ENCODE measurements around the gene VAV3.
"Not testable (repeated sequence)": the region's sequence is repeated elsewhere in the genome, so short reads cannot be mapped to it uniquely, and the experiment has no call there.

VAV3 gene

DNA sequence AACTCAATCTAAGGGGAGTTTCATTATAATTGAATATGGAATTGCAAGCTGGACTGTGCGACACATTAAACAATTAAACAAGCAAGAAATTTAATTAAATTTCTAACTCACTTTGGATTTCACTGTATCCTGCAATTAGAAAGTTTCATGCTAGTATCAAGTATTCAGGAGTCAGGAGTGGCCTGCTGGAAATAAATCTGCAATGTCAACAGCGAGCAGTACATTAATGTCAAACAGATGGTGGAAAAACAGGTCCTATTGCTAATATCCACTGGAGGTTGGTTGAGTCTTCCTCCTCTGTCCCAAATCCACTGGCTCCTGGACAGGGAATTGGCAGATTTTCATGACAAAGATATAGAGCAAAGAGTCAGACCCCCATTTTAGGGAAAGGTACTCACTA lies 237.1 kb downstream of the VAV3 start:
- DNase-seq, result no peak

DNA sequence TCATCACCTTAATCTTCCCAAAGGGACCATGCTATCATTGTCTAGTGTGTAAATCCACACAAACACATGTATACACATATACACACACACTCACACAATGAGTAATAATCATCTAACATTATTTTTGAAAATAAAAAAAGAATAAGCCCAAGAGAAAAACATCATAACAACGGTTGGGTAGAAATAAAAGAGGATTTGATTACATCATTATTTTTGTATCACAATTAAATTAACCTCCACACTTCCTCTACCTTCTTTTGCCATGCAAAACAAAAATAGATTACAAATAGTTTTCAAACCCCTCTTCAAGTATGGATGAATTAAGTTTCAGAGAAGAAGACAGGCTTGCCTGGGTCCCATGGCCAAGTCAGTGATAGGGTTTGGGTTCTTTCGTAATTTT lies 238.1 kb downstream of the VAV3 start:
- no peak for DNase-seq

DNA sequence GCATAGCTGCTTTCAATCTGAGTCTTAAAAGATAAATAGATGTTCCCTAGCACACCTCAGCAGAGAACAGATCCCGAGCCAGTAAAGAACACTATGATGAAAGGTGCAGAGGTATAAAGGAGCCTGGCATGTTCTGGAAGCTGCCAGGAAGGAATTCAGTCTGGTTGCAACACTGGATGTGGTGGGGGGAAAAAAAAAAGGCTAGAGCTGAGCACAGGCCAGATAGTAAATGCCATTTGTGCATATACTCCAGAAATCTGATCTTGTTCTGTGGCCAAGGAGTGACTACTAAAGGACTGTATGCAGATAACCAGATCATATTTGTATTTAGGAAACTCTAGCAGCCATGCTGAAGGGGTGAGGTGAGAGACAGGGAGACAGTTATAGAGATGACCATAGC lies 240.3 kb downstream of the VAV3 start:
- no peak for DNase-seq

DNA sequence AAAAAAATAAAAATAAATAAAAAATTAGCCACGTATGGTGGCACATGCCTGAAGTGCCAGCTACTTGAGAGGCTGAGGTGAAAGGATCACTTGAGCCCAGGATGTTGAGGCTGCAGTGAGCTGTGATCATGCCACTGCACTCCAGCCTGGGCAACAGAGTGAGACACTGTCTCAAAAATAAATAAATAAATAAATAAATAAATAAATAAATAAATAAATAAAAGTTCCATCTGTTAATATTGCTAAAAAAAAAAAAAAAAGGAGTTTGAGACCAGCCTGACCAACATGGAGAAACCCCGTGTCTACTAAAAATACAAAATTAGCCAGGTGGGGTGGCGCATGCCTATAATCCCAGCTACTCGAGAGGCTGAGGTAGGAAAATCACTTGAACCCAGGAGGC lies 244.8 kb downstream of the VAV3 start:
- not testable (repeated sequence) for DNase-seq

DNA sequence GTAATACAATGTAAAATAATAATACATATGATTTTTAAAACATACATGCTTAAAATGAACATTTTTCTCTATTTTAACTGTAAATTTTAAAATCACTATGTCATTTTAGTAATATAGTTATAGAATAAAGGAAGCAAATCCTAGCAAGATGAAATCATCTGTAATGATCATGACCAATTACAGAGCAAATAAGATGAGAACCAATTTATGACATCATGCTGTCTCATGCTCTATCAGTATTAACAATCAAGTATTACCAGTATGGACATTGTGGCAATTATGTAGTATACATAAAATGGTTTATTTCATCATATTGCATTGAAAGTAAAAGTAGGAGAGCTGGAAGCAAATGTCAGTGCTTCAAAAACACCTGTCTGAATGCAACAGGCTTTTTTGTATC lies 255.0 kb downstream of the VAV3 start:
- DNase-seq, result no peak

DNA sequence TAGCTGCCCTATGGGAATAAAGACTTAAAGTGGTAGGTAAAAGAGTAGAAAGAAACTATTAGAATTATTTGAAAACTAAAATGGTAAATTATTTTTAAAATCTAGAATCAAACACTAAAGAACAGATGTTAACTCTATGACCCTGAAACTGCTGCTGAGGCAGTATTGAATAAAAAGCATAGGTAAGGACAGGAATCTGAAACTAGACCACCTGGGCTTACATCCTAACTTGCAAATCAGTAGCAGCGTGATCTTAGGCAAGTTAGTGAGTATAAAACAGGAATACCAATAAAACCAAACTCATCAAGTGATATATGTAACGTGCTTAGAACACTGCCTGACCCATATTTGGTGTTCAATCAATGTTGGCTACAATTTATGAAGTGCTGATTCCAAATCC lies 257.9 kb downstream of the VAV3 start:
- no peak for DNase-seq

DNA sequence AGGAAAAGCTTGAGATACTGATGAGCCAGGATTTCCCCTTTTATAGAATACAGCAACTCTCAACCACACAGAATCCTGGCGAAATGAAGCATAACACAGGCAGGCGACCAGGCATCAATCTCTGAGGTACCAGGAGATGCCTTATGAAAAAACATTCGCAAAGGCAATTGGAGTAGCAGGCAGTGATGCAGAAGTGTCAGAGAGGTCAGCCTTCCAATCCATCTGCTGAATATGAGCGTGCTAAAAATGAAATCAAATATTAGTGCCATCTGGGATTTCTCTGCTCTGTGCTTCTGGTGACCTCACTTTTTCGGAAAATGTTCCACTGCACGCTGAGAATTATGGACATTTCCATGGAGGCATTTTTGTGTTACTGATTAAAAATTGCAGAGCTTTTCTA lies 258.8 kb downstream of the VAV3 start:
- no peak for DNase-seq

DNA sequence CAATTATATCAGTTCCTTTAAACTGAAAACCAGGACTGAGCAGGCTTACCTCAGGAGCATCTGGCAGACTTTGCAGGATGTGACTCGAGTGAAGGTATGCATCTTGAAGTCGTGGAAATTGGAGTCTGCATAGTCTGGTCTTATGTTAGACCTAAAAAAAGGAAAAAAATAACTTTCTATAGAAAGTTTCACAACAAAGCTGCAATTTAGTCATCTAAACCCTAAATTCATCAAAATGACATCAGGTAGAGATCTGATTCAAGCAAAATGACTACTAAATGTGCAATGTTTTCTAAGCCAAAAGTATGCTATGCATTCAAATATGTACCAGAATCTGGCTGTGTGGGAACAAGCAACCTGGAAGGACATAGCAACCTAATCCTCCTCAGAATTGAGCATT lies 260.1 kb downstream of the VAV3 start:
- no peak for DNase-seq

DNA sequence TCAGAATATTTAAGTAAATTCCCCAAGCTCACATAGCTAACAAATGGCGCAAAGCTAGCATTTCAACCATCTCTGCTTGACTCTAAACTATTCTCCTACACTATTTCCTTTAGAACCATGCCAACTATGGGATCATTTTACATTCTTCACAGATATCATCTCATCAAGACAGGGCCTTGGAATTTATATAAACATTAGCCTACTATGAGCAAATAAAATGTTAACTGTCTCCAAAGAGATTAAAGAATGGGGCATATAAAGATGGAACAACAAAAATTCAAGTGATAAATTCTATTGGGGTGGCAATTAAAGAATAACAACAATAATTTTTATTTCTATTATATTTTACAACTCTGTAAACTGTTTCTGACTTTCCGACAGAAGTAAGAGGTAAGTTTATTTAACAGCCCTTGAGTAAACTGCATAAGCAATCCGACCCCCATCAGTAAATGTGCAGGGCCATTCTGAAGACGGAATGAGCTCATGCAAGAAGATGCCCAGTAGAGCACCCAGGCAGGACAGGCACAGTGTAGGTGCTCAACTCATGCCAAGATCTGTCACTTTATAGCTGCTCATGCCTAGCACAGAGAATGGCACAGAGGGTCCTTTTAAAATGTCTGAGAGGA lies 261.9 kb downstream of the VAV3 start:
- no peak for DNase-seq

DNA sequence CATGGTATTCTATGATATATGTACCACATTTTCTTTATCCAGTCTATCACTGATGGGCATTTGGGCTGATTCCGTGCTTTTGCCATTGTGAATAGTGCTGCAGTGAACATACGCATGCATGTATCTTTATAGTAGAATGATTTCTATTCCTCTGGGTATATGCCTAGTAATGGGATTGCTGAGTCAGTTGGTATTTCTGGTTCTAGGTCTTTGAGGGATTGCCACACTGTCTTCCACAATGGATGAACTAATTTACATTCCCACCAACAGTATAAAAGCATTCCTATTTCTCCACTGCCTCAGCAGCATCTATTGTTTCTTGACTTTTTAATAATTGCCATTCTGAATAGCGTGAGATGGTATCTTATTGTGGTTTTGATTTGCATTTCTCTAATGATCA lies 264.3 kb downstream of the VAV3 start:
- DNase-seq, result not testable (repeated sequence)

DNA sequence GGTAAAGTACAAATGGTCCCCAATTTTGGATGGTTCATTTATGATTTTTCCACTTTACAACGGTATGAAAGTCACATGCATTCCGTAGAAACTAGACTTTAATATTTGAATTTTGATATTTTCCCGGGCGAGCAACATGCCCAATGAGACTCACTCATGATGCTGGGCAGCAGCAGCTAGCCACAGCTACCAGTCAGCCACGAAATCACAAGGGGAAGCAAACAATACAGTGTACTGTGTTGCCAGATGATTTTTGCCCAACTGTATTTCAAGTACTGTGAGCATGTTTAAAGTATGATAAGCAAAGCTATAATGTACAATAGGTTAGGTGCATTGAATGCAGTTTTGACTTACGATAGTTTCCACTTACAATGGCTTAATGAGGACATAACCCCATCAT lies 266.8 kb downstream of the VAV3 start:
- no peak for DNase-seq

DNA sequence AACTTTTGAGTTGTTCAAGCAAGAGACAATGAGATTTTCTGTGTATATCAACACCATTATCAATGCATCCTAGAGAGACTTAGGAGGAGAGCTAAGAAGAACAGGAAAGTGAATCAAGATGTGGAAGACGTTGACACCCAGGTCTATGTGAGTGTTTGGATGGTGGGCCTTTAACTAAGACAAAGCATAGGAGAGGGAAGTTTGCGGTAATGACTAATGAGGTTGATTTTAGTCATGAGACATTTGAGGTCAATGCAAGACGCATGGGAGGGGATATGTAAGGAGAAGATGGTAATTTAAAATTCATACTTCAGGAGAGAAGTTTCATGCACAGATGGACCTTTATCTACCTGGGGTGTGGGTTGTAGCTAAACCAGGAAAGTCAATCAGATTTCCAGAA lies 269.6 kb downstream of the VAV3 start:
- peak in 2 of 4 experiments; percentile 10 to 23 for DNase-seq

DNA sequence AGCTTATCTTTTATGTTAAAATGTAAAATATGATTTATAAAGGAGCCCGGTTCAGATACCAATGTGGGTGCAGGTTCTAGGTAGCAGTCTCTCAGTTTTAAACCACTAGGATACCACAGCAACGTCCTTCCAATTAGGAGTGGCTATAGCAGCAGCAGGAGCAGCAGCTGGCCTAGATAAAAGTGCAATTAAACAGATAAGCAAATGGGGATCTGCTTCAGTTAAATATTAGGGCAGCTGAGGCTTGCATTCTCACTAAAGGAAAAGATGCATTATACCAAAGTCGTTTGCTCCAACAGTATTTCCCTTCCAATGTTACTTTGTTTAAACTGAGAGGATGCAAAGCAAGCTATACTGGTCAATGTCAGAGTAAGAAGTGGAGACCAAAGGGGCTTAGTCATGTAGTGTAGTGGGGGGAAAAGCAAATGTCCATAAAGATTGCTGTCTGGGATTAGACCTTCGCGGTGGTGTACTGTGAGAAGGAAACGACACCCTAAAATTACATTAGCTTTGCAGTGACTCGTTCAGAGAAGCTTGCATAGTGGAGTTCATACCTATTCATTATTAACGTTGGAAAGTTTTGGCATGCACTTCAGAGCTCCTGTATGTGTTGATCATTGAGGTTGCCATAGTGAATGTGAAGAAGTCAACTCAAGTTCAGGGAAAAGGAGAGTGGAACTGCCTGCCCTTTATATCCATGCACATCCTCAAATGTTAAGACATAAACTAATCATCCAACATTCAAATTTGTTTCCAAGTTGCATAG lies 272.2 kb downstream of the VAV3 start:
- no peak for DNase-seq

DNA sequence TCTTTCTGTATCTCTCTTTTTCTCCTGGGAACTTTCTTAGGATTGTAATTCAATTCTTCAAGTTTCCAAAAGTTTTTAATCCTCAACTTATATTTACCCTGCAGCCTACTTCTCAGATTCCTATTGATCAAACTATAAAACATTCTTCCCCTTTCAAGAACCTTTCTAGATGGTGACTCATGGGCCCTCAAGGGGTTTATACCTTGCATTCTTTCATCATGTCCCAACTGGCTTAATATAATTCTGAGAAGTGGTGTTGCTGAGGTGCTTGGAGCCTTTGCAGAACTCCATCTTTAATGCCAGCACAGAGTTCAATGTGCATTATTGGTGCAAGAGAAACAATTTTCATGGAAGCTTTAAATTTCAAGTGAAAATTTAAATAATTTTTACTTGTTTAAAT lies 273.4 kb downstream of the VAV3 start:
- DNase-seq, result no peak

DNA sequence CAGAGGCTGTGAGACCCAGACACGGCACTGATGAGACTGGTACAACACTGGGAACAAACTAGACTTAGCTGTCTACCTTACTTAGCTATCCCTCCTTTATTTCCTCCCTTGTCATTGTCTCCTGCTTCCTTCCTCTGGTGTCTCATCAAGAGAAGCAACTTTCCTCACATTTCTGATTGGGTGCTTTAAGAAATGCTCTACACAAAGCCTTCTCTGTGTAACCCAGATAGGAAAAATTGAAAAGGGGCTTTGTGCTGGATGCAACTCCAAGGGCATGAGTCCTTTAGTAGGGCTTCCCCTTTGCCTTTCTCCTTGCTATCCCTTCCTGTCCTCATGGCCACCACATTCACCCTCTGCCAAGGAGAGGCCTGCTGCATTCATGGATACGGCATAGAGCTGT lies 274.5 kb downstream of the VAV3 start:
- DNase-seq, result no peak

DNA sequence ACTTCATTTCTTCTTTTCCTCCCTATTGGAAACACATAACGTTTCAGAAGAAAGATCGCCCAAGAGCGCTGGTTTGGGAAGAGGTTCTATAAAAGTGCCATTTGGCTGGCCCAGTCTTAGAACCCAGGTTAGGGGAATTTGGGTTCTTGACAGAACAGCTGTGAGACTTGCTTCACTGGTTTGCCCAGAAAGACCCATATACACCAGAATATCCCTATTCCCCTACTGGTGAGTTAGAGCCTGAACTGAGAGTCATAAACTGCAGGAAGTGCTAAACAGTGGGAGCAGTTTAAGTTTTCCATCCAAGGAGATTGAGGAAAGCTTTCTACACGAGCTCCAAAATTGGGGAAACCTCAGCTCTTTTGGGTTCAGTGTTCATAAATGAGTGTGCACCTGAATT lies 275.2 kb downstream of the VAV3 start:
- DNase-seq, result no peak

DNA sequence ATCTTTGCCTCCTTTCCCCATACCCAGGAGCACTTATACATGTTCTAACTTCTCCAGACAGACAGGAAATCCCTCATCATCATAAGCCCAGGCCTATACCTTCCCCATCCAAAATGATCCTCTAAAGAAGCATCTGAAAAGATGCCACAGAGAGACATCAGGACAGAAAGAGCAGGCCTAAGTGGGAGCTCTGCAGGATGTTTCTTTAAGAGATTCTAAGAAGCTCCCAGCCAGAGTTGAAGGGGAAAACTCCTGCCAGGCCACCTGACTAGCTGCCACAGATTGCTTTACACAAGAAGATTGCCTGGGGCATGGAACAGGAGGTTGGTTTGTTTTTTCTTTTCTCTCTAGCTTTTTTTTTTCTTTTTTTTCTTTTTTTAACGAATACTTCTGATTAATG lies 275.8 kb downstream of the VAV3 start:
- no peak for DNase-seq

DNA sequence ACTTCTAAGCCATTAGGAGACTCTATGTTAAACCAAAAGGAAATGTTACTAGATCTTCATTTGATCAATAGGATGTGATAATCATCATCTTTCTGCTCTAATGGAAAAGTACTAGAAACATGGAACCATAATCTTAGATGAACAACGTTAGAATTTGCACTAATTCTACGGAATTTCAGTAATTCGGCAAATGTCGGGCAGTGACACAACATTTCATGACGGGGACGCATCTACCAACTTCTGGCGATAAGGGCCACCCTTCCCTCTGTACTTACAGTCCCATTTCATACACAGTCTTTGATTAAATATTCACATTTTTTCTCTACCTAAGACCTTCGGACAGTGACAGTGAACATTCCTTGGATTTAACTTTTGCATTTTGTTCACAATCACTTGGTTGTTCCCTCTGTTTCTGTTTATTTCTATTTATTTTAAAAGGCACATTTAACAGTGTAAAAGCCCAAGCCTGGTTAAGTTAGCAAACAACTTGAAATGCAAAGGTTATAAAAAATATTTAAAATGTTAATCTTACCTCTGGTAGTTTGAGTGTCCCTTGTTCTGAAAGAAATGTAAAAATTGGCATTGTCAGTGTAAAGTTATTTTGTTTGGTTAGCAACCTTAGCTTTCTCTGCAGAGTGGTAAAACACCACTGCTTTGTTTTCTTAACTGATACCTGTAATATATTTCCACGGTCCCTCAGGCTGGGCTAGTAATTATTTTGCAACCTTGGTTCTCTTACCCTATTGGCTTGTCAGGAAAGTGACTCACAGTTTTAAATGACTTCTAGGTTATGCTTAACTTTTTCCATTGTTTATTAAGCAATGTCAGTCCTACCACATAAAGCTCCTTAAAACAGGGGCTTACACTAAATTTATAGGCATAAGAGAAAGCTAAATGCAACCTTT lies 276.9 kb downstream of the VAV3 start:
- no peak for DNase-seq

DNA sequence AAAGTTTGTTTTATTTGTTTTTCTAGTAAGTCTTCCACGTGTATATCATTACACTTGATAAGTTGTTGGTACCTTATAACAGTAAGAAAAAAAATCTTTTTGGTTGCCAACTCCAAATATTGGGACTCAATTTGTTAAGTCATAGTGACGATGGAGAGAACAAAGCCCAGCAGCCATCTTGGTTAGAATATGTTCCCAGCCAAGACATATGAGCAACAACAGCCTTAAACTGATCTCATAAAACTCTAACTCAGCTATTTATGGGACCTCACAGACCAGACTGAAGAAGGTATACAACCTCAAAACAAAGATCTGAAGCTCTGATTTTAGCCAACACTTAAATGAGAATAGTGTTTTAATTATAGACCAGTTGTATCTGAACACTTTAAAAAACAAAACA lies 281.3 kb downstream of the VAV3 start:
- no peak for DNase-seq

DNA sequence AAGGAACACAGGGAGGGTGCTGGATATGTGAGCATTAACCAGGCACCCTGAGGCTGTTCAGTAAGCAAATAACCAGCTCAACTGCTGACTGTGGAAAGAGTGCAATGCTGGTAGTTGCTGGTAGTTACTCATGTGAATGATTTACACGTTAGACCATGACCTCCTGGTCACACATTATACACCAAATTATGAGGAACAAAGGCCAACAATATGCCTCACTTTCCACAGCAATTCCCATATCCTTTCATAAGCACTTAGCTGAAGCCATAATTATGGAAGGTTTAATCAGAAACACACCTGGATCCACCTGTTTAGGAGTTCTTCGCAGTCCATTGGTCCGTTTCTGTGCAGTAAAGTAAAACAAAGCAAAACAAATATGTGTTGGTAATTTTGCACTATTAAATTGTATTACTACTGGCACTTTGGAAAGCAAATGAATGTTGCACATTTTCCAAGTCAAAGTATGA lies 281.8 kb downstream of the VAV3 start:
- no peak for DNase-seq

DNA sequence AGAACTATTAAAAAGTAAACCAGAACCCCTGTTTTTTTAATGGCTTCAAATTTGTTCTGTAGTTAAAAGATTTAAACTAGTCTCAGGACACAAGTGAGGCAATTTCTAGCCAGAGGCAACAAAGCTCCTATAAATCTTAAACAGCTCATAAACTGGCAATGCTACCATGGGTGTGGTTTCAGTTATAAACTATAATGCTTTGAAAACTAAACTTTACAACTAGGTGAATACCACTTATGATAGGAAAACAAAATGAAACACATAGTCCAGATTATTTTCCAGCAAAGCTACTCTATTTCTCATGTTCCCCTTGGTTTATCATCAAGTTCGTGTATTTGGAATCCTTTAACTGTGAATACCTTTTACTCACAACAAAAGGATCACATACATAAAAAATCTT lies 282.5 kb downstream of the VAV3 start:
- DNase-seq, result no peak

DNA sequence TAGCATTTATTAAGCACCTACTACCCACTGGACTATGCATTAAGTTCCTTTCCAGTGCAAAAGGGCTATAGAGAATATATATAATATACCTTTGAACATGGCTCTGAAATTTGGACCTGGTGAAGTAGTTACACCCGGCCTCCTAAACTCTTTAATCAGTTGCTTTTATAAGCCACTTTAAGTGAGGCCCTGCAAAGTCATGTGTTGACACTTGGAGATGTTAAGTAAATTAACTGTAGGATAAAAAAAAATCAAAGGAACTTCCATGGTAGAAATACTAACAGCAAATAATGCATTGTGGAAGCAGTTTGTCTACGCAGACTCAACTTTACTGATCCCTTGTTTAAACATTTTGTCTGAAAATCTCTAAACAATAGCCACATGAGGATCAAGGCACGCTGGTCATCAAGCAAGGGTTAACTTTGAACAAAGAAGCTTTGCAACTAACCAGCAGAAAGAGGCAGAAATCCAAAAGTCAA lies 283.9 kb downstream of the VAV3 start:
- no peak for DNase-seq

DNA sequence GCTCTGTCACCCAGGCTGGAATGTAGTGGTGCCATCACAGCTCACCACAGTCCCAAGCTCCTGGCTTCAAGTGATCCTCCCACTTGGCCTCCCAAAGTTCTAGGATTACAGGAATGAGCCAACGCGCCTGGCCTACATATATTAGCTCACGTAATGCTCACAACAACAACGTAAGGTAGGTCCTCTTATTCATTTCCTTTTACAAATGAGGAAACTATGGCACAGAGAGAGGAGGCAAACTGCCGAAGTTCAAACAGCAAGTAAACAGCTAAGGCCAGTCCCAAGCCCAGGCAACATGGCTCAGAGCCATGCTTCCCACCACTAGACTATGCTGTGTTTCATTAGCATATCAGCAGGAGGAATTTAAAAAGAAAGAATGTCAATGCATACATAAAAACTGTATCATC lies 284.4 kb downstream of the VAV3 start:
- DNase-seq, result no peak
